Neural progenitor cell (in vitro differentiated cells): ENCODE results near the gene CCM2.

Experiments
- EZH2 ChIP-seq: fragments of 200-600 bp; sonication (generic); IDR thresholded peaks from 2 replicates; pipeline ENCODE4 v1.6.1; 2017; ENCODE audit warnings: antibody characterized with exemption, mild to moderate bottlenecking, moderate library complexity
- TF ChIP-seq, protein P1 (sequence below): fragments of 200-600 bp; sonication (generic); IDR thresholded peaks from 2 replicates; pipeline ENCODE4 v1.5.1; 2017; ENCODE audit warnings: antibody characterized with exemption, mild to moderate bottlenecking

DNA sequence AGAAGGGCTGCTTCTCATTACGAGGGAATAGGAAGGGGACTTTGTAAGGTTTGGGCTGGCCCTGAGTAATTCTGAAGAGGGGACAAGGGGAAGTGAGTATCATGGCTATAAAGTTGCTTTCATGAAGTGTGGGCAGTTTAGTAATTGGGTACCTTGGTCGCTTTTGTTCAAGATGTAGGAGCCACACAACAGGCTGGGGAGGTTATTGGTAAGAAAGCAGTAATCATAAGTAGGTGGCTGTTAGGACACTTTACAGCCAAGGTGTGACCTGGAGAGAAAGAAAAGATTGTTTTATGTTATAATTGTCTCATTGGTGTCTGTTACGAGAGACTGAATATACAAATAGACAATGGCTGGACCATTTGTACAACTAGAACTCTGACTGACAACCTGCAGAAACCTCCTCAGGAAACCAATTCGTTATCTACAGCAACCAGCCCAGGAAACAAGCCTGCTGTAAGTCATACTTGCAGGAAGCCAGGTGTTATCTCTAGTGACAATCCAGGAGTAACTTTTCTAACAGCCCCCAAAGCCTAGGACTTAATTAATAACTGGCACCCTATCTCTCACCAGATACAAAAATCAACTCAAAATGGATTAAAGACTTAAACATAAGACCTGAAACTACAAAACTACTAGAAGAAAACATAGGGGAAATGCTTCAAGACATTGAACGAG is 5.0 kb upstream of the CCM2 start:
- TF ChIP-seq, protein P1, sequence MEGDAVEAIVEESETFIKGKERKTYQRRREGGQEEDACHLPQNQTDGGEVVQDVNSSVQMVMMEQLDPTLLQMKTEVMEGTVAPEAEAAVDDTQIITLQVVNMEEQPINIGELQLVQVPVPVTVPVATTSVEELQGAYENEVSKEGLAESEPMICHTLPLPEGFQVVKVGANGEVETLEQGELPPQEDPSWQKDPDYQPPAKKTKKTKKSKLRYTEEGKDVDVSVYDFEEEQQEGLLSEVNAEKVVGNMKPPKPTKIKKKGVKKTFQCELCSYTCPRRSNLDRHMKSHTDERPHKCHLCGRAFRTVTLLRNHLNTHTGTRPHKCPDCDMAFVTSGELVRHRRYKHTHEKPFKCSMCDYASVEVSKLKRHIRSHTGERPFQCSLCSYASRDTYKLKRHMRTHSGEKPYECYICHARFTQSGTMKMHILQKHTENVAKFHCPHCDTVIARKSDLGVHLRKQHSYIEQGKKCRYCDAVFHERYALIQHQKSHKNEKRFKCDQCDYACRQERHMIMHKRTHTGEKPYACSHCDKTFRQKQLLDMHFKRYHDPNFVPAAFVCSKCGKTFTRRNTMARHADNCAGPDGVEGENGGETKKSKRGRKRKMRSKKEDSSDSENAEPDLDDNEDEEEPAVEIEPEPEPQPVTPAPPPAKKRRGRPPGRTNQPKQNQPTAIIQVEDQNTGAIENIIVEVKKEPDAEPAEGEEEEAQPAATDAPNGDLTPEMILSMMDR: no peak
- no peak for TF ChIP-seq EZH2
